ENCODE results near the gene MYO1B. TPM values are rescaled to one million over a fixed set of nuclear protein-coding genes. Genes with fewer than 3 reads are reported as not detected.

MYO1B gene
- total RNA-seq, 3 donors from 2014 or later (not counting 1 experiment from before 2014, with no cell fraction given): 0.21 to 0.80 (median 0.29) TPM

- no peaks in the 10 kb centered on the region for H3K9me3 Mint-ChIP-seq
- TF ChIP-seq CTCF (IDR thresholded peaks at IDR 0.05): no peak
- no peaks in the 10 kb centered on the region for H3K9me3 ChIP-seq (ENCODE audit: control insufficient read depth, insufficient read depth, low read length)
- no peaks in the 10 kb centered on the region for H3K36me3 ChIP-seq (ENCODE audit: control insufficient read depth, insufficient read depth, low read length)
- DNase-seq: no peak
- no peak overlapping the region for H3K4me3 ChIP-seq (ENCODE audit: low read length)
- H3K4me1 ChIP-seq (ENCODE audit: control insufficient read depth, insufficient read depth, low read length): no peaks in the 10 kb centered on the region
- H3K4me3 Mint-ChIP-seq: no peak overlapping the region
- no peak overlapping the region for H3K27ac ChIP-seq (ENCODE audit: low read length)
- no peaks in the 10 kb centered on the region for H3K36me3 Mint-ChIP-seq
- H3K27me3 Mint-ChIP-seq (ENCODE audit: low read depth in 2 of 2): peaks cover 35 to 65% of the 10 kb centered on the region in 2 donors
- H3K4me1 Mint-ChIP-seq: no peaks in the 10 kb centered on the region
- 67% methylated on average over 1 of the region's 2 CpGs for WGBS (ENCODE audit: insufficient coverage)
- no peak for ATAC-seq
- intact Hi-C loops (cut with micrococcal nuclease): no loop called here
- peaks cover 3% of the 10 kb centered on the region for H3K27me3 ChIP-seq (ENCODE audit: control insufficient read depth, insufficient read depth, low read length)
- H3K27ac Mint-ChIP-seq: no peak overlapping the region
These were observed 102.0 kb downstream of the MYO1B start for GRCh38 chr2:191347154-191347553.

DNA sequence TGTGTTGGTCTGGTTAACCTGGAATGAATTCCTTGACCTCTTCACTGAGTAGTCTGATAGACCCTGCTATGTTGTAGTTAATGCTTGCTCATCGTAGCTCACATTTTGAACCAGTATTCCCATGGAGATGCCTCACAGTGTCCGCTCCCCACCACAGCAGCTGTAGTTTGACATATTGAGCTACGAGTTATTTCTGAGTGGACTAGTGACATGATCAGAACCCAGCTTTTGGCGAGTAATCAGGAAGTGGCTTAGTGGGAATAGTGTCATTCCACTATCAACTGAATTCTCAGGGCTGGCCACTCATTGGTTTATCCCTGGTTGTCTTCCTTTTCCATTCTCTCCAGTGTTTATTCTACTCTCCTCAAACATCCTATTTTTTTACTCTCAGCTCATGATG is 102.7 kb downstream of the MYO1B start:
- Histone ChIP-seq H3K36me3 (ENCODE audit: control insufficient read depth, insufficient read depth, low read length) (no peaks in the 10 kb centered on the region), H3K4me3 (ENCODE audit: low read length) (no peak overlapping the region), H3K9me3 (ENCODE audit: control insufficient read depth, insufficient read depth, low read length) (no peaks in the 10 kb centered on the region), H3K4me1 (ENCODE audit: control insufficient read depth, insufficient read depth, low read length) (no peaks in the 10 kb centered on the region), H3K27ac (ENCODE audit: low read length) (no peak overlapping the region), H3K27me3 (ENCODE audit: control insufficient read depth, insufficient read depth, low read length) (peaks cover 7% of the 10 kb centered on the region)
- Mint-ChIP-seq H3K36me3 (peaks cover 5% of the 10 kb centered on the region), H3K27me3 (ENCODE audit: low read depth in 2 of 2) (peaks cover 38 to 73% of the 10 kb centered on the region in 2 donors), H3K27ac (no peak overlapping the region), H3K4me3 (no peak overlapping the region), H3K4me1 (peaks cover 0 to 2% of the 10 kb centered on the region in 2 donors), H3K9me3 (no peaks in the 10 kb centered on the region)
- no peak for TF ChIP-seq CTCF (IDR thresholded peaks at IDR 0.05)
- no peak for ATAC-seq
- intact Hi-C loops (cut with micrococcal nuclease): no loop called here
- whole genome bisulfite sequencing (ENCODE audit: insufficient coverage): 87% methylated on average over 4 of the region's 4 CpGs
- DNase-seq: no peak

DNA sequence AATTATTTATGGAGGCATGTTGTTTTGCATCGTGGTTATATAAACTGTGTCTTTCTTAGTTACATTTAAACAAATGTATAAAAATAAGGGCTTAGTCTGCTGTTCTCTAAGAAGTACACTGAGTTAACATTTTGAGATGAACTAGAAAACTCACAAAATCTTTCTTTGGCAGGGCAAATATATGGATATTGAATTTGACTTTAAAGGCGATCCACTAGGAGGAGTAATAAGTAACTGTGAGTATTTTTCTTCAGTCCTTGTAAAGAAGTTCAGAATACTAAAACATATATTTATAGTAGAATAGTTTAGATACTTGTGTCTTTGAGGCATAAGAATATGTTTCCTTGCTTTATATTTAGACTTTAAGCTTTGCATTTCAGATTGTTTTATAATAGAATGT is 104.8 kb downstream of the MYO1B start:
- Histone ChIP-seq H3K9me3 (ENCODE audit: control insufficient read depth, insufficient read depth, low read length) (peaks cover 6% of the 10 kb centered on the region), H3K36me3 (ENCODE audit: control insufficient read depth, insufficient read depth, low read length) (no peaks in the 10 kb centered on the region), H3K4me3 (ENCODE audit: low read length) (no peak overlapping the region), H3K27ac (ENCODE audit: low read length) (no peak overlapping the region), H3K4me1 (ENCODE audit: control insufficient read depth, insufficient read depth, low read length) (peaks cover 5% of the 10 kb centered on the region), H3K27me3 (ENCODE audit: control insufficient read depth, insufficient read depth, low read length) (peaks cover 12% of the 10 kb centered on the region)
- no peak for TF ChIP-seq CTCF (IDR thresholded peaks at IDR 0.05)
- no peak for ATAC-seq
- no CpG with 5 or more reads among the region's 2 CpGs for WGBS (ENCODE audit: insufficient coverage)
- no peak for DNase-seq
- Mint-ChIP-seq H3K27me3 (ENCODE audit: low read depth in 2 of 2) (peaks cover 34 to 72% of the 10 kb centered on the region in 2 donors), H3K4me3 (no peak overlapping the region), H3K4me1 (peaks cover 6 to 9% of the 10 kb centered on the region in 2 donors), H3K36me3 (peaks cover 13% of the 10 kb centered on the region), H3K27ac (no peak overlapping the region), H3K9me3 (peaks cover 0 to 3% of the 10 kb centered on the region in 2 donors)
- intact Hi-C loops (cut with micrococcal nuclease): no loop called here

DNA sequence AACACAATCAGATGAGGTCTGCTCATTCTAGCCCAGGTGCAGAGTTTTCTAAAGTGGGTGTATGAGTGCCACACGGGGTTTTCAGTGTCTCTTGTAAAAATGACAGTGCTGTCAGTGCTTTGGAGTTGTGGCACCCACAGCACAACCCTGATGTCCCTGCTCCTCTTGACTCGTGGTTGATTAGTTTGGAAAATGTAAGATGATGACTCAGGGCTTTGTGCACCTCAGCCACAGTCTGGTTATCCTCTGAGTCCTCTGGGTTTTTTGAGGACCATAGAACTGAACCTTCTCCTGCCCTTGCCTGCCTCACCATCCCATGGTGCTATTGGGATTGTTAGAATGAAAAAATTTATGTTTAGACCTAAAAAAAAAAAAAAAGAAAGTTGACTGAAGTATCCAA is 105.6 kb downstream of the MYO1B start:
- Mint-ChIP-seq H3K27me3 (ENCODE audit: low read depth in 2 of 2) (peaks cover 31 to 68% of the 10 kb centered on the region in 2 donors), H3K9me3 (peaks cover 0 to 3% of the 10 kb centered on the region in 2 donors), H3K4me1 (peaks cover 14 to 18% of the 10 kb centered on the region in 2 donors), H3K36me3 (peaks cover 15% of the 10 kb centered on the region), H3K4me3 (no peak overlapping the region), H3K27ac (no peak overlapping the region)
- H3K27me3 ChIP-seq (ENCODE audit: control insufficient read depth, insufficient read depth, low read length): peaks cover 9% of the 10 kb centered on the region
- no peak overlapping the region for H3K27ac ChIP-seq (ENCODE audit: low read length)
- intact Hi-C loops (cut with micrococcal nuclease): no loop called here
- H3K9me3 ChIP-seq (ENCODE audit: control insufficient read depth, insufficient read depth, low read length): peaks cover 9% of the 10 kb centered on the region
- no peak for DNase-seq
- no peaks in the 10 kb centered on the region for H3K36me3 ChIP-seq (ENCODE audit: control insufficient read depth, insufficient read depth, low read length)
- peaks cover 13% of the 10 kb centered on the region for H3K4me1 ChIP-seq (ENCODE audit: control insufficient read depth, insufficient read depth, low read length)
- no peak for TF ChIP-seq CTCF (IDR thresholded peaks at IDR 0.05)
- 40% methylated on average over 2 of the region's 2 CpGs for WGBS (ENCODE audit: insufficient coverage)
- no peak overlapping the region for H3K4me3 ChIP-seq (ENCODE audit: low read length)
- ATAC-seq: no peak
